ENCODE data around the gene GTF2H4. TPM values are rescaled to one million over a fixed set of nuclear protein-coding genes. Genes with fewer than 3 reads are reported as not detected.
"Not testable (repeated sequence)": the region's sequence is repeated elsewhere in the genome, so short reads cannot be mapped to it uniquely, and the experiment has no call there.

The GTF2H4 gene
- total RNA-seq, 6 donors from 2014 or later, result 10.1 to 47.6 (median 27.6) TPM

DNA sequence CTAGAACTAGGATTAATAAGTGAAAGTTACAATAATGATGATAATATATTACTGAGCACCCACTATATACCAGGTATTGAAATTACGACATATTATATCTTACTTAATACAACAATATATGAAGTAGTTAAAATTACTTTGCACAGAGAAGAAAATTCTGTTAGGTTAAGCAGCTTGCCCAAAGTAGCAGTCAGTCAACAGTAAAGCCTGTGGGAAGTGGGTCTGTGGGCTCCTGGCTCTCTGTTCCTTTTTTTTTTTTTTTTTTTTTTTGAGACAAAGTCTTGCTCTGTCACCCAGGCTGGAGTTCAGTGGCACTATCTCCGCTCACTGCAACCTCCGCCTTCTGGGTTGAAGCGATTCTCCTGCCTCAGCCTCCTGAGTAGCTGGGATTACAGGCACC, 4.8 kb upstream of the GTF2H4 start:
- Histone ChIP-seq H3K27ac (no peak overlapping the region), H3K36me3 (peaks cover 0 to 18% (median 8%) of the 10 kb centered on the region in 4 donors), H3K9me3 (no peaks in the 10 kb centered on the region), H3K4me3 (no peak overlapping the region), H3K4me1 (peaks cover 0 to 7% (median 3%) of the 10 kb centered on the region in 4 donors), H3K27me3 (no peaks in the 10 kb centered on the region)
- WGBS, 2 donors, result 83 to 92% methylated on average over 4 of the region's 4 CpGs
- no peak for DNase-seq
- TF ChIP-seq EP300 (IDR thresholded peaks at IDR 0.05) (no peak), POLR2A (IDR thresholded peaks at IDR 0.05) (no peak)
- no peak for ATAC-seq (ENCODE audit: low FRiP score in 2 of 2)

DNA sequence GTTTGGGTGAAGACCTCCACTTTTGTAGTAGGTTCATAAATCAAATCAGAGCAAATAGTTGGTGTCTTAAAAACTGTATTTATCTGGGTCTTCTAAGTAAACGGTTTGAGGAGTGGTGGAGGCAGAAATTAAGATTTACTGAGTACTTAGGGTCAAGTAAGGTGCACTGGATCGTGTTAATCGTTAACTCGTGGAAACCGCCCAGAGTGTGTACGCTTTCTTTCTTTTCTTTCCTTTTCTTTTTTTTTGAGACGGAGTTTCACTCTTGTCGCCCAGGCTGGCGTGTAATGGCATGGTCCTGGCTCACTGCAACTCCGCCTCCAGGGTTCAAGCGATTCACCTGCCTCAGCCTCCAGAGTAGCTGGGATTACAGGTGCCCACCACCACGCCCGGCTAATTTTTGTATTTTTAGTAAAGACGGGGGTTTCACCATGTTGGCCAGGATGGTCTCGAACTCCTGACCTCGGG, 683 bp upstream of the GTF2H4 start:
- not testable (repeated sequence) for H3K27me3 ChIP-seq; H3K9me3 ChIP-seq; DNase-seq; ATAC-seq (ENCODE audit: low FRiP score in 2 of 2)
- WGBS, 2 donors, result 34 to 48% methylated on average over 13 to 16 of the region's 16 CpGs
- Histone ChIP-seq H3K4me1 (peaks cover 8 to 16% (median 13%) of the 10 kb centered on the region in 4 donors), H3K36me3 (peaks cover 11 to 27% (median 19%) of the 10 kb centered on the region in 4 donors), H3K4me3 (peak overlapping the region in 3 of 4 donors; percentile 62 to 88 (median 86)), H3K27ac (peak overlapping the region in 2 of 4 donors; percentile 18 to 54)

DNA sequence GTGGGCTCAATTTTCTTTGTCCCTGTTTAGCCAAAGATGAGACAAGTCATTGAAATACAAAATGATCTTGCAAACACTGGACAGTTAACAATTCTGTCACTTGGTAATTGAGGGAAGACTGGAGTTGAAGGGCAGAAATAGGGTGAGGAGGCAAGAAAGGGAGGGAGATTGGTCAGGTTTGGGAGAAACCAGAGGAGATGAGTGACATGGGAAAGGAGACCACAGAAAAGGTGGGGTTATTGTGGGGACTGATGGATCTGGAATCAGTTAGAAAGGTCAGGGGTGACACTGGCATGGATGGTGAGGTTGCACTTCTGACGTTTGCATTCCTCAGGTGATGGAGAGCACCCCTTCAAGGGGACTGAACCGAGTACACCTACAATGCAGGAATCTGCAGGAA, 693 bp downstream of the GTF2H4 start:
- no peak for ATAC-seq (ENCODE audit: low FRiP score in 2 of 2)
- TF ChIP-seq POLR2AphosphoS5 (IDR thresholded peaks at IDR 0.05), result no peak
- TF ChIP-seq, protein P1, sequence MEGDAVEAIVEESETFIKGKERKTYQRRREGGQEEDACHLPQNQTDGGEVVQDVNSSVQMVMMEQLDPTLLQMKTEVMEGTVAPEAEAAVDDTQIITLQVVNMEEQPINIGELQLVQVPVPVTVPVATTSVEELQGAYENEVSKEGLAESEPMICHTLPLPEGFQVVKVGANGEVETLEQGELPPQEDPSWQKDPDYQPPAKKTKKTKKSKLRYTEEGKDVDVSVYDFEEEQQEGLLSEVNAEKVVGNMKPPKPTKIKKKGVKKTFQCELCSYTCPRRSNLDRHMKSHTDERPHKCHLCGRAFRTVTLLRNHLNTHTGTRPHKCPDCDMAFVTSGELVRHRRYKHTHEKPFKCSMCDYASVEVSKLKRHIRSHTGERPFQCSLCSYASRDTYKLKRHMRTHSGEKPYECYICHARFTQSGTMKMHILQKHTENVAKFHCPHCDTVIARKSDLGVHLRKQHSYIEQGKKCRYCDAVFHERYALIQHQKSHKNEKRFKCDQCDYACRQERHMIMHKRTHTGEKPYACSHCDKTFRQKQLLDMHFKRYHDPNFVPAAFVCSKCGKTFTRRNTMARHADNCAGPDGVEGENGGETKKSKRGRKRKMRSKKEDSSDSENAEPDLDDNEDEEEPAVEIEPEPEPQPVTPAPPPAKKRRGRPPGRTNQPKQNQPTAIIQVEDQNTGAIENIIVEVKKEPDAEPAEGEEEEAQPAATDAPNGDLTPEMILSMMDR (IDR thresholded peaks at IDR 0.05), result no peak
- no peak for TF ChIP-seq EP300 (IDR thresholded peaks at IDR 0.05)
- TF ChIP-seq POLR2A (IDR thresholded peaks at IDR 0.05), result no peak
- peaks cover 13 to 22% (median 17%) of the 10 kb centered on the region in 4 donors for H3K4me1 ChIP-seq
- DNase-seq, result no peak
- peak overlapping the region; percentile 61 to 88 (median 74) for H3K4me3 ChIP-seq
- no peaks in the 10 kb centered on the region for H3K27me3 ChIP-seq
- H3K27ac ChIP-seq, result peak overlapping the region in 2 of 4 donors; percentile 60 to 65
- peaks cover 11 to 31% (median 21%) of the 10 kb centered on the region in 4 donors for H3K36me3 ChIP-seq
- H3K9me3 ChIP-seq, result no peaks in the 10 kb centered on the region
- WGBS, 2 donors, result 19 to 27% methylated on average over 2 of the region's 2 CpGs

DNA sequence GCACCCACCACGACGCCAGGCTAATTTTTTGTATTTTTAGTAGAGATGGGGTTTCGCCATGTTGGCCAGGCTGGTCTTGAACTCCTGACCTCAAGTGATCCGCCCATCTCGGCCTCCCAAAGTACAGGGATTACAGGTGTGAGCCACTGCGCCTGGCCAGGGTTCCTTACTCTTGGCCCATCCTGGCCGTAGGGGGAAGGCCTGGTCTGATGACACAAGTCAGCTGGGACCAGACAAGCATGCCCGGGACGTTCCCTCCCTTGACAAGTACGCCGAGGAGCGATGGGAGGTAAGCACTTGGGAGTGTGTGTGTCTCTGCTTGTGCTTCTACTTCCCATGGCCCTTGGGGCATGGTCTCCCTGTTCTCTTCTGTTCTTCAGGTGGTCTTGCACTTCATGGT, 2.5 kb downstream of the GTF2H4 start:
- WGBS, 2 donors, result 89 to 96% methylated on average over 5 to 9 of the region's 12 CpGs
- not testable (repeated sequence) for DNase-seq; H3K4me3 ChIP-seq; H3K27ac ChIP-seq; H3K9me3 ChIP-seq; ATAC-seq (ENCODE audit: low FRiP score in 2 of 2); H3K27me3 ChIP-seq
- peaks cover 21 to 37% (median 27%) of the 10 kb centered on the region in 4 donors for H3K4me1 ChIP-seq
- H3K36me3 ChIP-seq, result peaks cover 11 to 31% (median 21%) of the 10 kb centered on the region in 4 donors

DNA sequence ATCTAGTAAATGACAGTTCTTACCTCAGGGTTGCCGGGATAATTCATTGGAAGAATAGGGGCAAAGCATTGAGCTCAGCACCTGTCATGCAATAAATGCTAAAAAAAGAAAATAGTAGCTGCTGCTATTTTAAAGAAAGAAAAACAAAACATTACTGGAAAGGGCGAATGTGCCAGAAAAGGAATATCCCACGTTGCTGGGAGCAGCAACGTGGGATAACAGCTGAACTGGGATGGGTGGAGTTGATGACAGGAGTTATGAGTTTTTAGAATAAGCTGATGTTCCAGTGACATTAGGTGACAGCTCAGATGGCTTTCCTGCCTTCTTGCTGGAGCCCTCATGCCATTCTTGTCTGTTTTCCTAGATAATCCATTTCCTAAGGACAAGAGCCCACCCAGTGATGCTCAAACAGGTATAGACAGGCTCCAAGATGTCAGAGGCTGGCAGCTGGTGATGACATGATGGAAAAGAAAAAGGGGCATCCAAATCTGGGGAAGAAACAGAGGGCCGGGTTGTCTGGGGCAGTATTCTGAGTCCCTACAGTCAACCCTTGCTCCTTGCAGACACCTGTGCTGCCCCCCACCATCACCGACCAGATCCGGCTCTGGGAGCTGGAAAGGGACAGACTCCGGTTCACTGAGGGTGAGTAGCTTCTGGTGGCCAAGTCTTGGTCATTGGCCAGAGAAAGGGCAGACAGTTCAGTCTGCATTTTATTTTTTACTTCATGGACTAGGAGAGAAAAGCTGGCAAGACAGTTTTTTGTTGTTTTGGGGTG, 4.9 kb downstream of the GTF2H4 start:
- WGBS, 2 donors, result 85 to 87% methylated on average over 8 of the region's 8 CpGs
- peaks cover 30 to 53% (median 37%) of the 10 kb centered on the region in 4 donors for H3K4me1 ChIP-seq
- no peaks in the 10 kb centered on the region for H3K27me3 ChIP-seq
- TF ChIP-seq POLR2A (IDR thresholded peaks at IDR 0.05) (no peak), POLR2AphosphoS5 (IDR thresholded peaks at IDR 0.05) (no peak), EP300 (IDR thresholded peaks at IDR 0.05) (no peak)
- TF ChIP-seq, protein P1 (IDR thresholded peaks at IDR 0.05), result no peak
- peaks cover 11 to 41% (median 23%) of the 10 kb centered on the region in 4 donors for H3K36me3 ChIP-seq
- no peaks in the 10 kb centered on the region for H3K9me3 ChIP-seq
- DNase-seq (no peak), ATAC-seq (ENCODE audit: low FRiP score in 2 of 2) (no peak)
- H3K4me3 ChIP-seq, result peak overlapping the region in 2 of 4 donors; percentile 68 to 79
- H3K27ac ChIP-seq, result peak overlapping the region; percentile 86 to 94 (median 90)

DNA sequence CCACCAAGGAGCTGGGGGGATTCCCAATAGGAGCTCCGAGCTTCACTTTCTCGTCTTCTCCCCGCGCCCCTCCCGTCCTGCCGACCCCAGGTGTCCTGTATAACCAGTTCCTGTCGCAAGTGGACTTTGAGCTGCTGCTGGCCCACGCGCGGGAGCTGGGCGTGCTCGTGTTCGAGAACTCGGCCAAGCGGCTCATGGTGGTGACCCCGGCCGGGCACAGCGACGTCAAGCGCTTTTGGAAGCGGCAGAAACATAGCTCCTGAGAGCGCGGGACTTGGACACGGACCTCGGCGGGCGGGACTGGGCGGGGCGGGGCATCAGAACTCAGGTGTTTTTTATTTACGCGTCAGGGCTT, 5.7 kb downstream of the GTF2H4 start:
- Histone ChIP-seq H3K9me3 (no peaks in the 10 kb centered on the region), H3K27me3 (no peaks in the 10 kb centered on the region), H3K27ac (peak overlapping the region; percentile 86 to 94 (median 90)), H3K4me3 (peak overlapping the region in 3 of 4 donors; percentile 51 to 79 (median 68)), H3K36me3 (peaks cover 11 to 48% (median 23%) of the 10 kb centered on the region in 4 donors), H3K4me1 (peaks cover 26 to 49% (median 35%) of the 10 kb centered on the region in 4 donors)
- ATAC-seq (ENCODE audit: low FRiP score in 2 of 2) (peak in 1 of 2 donors; percentile 62), DNase-seq (no peak)
- 15 to 65% methylated on average over 6 to 31 of the region's 31 CpGs for WGBS, 2 donors
- TF ChIP-seq EP300 (IDR thresholded peaks at IDR 0.05), result no peak
- no peak for TF ChIP-seq POLR2AphosphoS5 (IDR thresholded peaks at IDR 0.05)
- TF ChIP-seq, protein P1 (IDR thresholded peaks at IDR 0.05), result no peak
- no peak for TF ChIP-seq POLR2A (IDR thresholded peaks at IDR 0.05)
